C4-2B (cell line): ENCODE measurements around the gene FPGT.
"Not testable (repeated sequence)": the region's sequence is repeated elsewhere in the genome, so short reads cannot be mapped to it uniquely, and the experiment has no call there.

ENCODE experiments used
- H3K27ac ChIP-seq: fragments of 450-650 bp; 2 replicates; pipeline ENCODE4 v1.5.1; 2017
- ZFX ChIP-seq: fragments of 450-650 bp; IDR thresholded peaks from 2 replicates; pipeline ENCODE4 v1.6.1; 2017
- TF ChIP-seq, protein P1 (sequence below): fragments of 450-650 bp; conservative IDR thresholded peaks from 2 replicates; pipeline ENCODE4 v1.5.1; 2017; ENCODE audit warnings: mild to moderate bottlenecking

FPGT gene

DNA sequence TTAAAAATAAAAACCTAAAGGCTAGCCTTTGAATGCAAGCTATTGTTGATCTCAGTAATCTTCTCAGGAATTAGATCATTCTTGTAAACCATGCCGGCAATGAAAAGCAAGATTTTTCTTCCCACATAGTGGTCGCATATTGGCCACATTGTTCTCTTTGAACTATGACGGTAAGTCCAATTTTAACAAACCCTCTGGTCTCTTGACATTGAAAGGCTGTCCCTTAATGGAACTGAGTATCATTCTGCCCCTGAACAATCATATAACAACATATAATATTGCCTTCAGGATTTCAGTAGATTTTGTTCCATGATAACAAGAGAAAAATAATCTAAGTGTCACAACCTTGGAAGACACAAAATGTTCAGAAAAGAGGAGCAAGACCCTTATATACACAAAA, 38.4 kb downstream of the FPGT start:
- no peak overlapping the region for H3K27ac ChIP-seq
- TF ChIP-seq ZFX: no peak
- TF ChIP-seq, protein P1, sequence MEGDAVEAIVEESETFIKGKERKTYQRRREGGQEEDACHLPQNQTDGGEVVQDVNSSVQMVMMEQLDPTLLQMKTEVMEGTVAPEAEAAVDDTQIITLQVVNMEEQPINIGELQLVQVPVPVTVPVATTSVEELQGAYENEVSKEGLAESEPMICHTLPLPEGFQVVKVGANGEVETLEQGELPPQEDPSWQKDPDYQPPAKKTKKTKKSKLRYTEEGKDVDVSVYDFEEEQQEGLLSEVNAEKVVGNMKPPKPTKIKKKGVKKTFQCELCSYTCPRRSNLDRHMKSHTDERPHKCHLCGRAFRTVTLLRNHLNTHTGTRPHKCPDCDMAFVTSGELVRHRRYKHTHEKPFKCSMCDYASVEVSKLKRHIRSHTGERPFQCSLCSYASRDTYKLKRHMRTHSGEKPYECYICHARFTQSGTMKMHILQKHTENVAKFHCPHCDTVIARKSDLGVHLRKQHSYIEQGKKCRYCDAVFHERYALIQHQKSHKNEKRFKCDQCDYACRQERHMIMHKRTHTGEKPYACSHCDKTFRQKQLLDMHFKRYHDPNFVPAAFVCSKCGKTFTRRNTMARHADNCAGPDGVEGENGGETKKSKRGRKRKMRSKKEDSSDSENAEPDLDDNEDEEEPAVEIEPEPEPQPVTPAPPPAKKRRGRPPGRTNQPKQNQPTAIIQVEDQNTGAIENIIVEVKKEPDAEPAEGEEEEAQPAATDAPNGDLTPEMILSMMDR: no peak

DNA sequence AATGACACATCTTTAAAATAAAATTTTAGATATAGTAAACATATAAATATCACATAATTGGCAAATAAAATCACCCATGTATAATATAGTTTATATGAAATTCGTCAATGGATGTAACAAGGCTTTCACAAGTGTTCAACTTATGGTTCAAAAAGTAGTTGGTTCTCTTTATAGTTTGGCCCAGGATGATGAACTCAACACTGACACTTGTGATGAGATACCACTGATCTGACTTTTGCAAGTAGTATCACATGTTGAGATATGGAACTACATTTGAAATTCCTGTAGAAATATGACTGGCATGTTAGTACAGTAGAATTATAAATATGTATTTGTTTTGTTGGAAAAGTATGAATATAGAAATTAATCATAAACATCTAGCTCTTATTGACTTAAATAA, 39.0 kb downstream of the FPGT start:
- no peak overlapping the region for H3K27ac ChIP-seq
- TF ChIP-seq ZFX: no peak
- TF ChIP-seq, protein P1: no peak

DNA sequence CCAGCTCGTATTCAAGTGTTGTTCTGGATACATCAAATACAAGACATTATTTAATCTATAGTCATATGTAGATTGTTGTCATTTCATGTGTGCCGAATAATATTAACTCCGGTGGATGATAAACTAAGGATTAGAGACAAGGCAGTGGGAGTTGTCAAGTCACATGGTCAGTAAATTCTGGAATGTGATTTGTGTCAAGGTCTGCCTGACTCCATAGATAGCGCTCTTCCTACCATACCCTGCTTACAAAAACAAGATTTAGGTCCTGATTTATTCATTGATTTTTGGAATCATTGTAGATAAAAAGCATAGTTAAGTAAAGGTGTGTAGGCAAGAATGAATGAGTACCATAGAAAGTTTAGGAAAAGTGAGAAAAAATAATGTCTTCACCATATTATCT, 39.7 kb downstream of the FPGT start:
- no peak for TF ChIP-seq ZFX
- TF ChIP-seq, protein P1: no peak
- no peak overlapping the region for H3K27ac ChIP-seq

DNA sequence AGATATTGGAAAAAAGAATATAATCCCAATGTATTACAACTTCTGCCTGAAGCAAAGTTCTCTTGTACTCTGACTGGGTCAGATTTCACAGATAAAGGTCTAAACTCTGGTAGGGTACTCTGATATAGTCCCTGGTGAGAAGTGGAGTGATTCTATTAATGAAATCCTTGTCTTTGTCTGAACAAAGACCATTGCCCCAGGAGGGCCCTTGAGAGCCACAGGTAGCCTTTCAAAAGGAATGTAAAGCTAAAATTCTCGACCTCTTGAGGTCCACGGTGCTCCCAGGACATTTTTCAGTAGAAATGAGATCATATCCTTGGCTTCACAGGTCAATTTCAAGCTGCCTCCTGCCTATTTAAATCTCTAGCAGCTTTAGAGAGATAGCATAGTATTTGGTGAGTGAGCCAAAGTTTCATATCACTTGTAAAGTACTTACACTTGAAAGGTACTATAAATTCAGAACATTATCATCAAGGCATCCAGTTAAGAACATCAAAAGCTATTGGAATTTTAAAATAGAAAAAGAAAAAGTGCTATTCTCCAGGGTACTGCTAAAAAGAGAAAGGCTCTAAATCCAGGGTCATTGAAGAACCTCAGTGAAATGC, 47.2 kb downstream of the FPGT start:
- TF ChIP-seq ZFX: no peak
- TF ChIP-seq, protein P1: no peak
- H3K27ac ChIP-seq: no peak overlapping the region

DNA sequence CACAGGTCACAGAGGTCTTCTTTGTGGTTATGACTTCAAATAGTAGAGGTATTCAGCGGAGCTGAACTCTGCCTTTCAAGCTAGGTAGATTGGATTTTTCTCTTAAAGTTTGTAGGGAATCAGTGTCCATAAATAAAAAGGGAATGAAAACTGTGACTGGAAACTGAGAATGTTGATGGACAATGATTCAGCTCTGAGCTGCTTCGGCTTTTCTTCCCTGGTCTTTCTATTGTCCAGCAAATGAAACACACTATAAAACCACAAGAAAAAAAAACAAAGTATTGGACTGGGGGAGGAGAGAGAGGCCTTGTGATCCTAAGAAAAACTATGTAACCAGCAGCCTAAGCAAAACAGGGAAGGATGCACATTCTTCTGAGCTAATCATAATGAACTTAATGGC, 48.3 kb downstream of the FPGT start:
- TF ChIP-seq ZFX: no peak
- TF ChIP-seq, protein P1: no peak
- H3K27ac ChIP-seq: no peak overlapping the region

DNA sequence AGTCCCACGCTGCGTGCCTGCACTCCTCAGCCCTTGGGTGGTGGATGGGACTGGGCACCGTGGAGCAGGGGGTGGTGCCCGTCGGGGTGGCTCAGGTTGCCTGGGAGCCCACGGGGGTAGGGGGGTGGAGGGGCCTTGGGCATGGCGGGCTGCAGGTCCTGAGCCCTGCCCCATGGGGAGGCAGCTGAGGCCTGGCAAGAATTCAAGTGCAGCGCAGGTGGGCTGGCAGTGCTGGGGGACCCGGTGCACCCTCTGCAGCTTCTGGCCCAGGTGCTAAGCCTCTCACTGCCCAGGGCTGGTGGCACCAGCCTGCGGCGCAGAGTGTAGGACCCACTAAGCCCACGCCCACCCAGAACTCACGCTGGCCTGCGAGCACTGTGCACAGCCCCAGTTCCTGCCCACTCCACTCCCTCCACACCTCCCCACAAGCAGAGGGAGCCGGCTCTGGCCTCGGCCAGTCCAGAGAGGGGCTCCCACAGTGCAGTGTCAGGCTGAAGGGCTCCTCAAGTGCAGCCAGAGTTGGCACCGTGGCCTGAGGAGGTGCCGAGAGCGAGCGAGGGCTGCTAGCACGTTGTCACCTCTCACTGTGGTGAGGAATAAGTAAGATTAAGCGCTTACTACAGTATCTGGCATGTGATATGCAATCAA, 50.0 kb downstream of the FPGT start:
- TF ChIP-seq, protein P1: no peak
- no peak for TF ChIP-seq ZFX
- H3K27ac ChIP-seq: no peak overlapping the region

DNA sequence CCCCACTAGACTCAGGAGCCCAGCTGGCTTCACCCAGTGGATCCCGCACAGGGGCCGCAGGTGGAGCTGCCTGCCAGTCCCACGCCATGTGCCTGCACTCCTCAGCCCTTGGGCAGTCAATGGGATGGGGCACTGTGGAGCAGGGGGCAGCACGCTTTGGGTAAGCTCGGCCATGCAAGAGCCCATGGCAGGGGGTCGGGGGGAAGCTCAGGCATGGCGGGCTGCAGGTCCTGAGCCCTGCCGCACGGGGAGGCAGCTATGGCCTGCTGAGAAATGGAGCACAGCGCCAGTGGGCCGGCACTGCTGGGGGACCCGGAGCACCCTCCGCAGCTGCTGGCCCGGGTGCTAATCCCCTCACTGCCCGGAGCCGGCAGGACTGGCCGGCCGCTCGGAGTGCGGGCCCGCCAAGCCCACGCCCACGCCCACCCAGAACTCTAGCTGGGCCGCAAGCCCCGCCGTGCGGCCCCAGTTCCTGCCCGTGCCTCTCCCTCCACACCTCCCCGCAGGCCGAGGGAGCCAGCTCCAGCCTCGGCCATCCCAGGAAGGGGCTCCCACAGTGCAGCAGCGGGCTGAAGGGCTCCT, 55.3 kb downstream of the FPGT start:
- not testable (repeated sequence) for H3K27ac ChIP-seq
